K562 (cell line): ENCODE results near the gene RUVBL1. TPM values are rescaled to one million over a fixed set of nuclear protein-coding genes. Genes with fewer than 3 reads are reported as not detected.

Experiments
- BDP1 ChIP-seq: IDR thresholded peaks from 3 replicates; pipeline ENCODE4 v1.6.1; 2011; ENCODE audit not compliant: insufficient read length, insufficient read depth
- EHMT2 ChIP-seq: fragments of 450-650 bp; IDR thresholded peaks from 2 replicates; pipeline ENCODE4 v1.6.1; 2018; ENCODE audit warnings: antibody characterized with exemption
- HIVEP1 ChIP-seq: fragments of 250-450 bp; sonication (Bioruptor Pico); IDR thresholded peaks from 2 replicates; pipeline ENCODE4 v1.4.0; 2020; ENCODE audit warnings: mild to moderate bottlenecking
- KDM1A ChIP-seq, 2 experiments: fragments of 450-650 bp; IDR thresholded peaks; 2 replicates each; pipeline ENCODE4 v1.6.1; 2016; ENCODE audit warnings: mild to moderate bottlenecking in 2 of 2
- MAFG ChIP-seq: fragments of 450-650 bp; conservative IDR thresholded peaks from 2 replicates; pipeline ENCODE4 v1.6.1; 2016; ENCODE audit warnings: missing genetic modification characterization, missing compliant biosample characterization
- MBD2 ChIP-seq: sonication (generic); IDR thresholded peaks from 2 replicates; pipeline ENCODE4 v1.6.1; 2016; ENCODE audit warnings: low read depth, borderline replicate concordance
- NCOR1 ChIP-seq: fragments of 450-650 bp; IDR thresholded peaks from 2 replicates; pipeline ENCODE4 v1.6.1; 2016; ENCODE audit warnings: mild to moderate bottlenecking, moderate library complexity
- NFATC3 ChIP-seq: fragments of 450-650 bp; IDR thresholded peaks from 2 replicates; pipeline ENCODE4 v1.6.1; 2017; ENCODE audit warnings: mild to moderate bottlenecking
- NFE2L1 ChIP-seq: fragments of 450-650 bp; IDR thresholded peaks from 2 replicates; pipeline ENCODE4 v1.6.1; 2016; ENCODE audit warnings: missing genetic modification characterization, low read depth, mild to moderate bottlenecking, missing compliant biosample characterization, moderate library complexity, borderline replicate concordance
- NRF1 ChIP-seq, 2 experiments: fragments of 450-650 bp; IDR thresholded peaks in 1 of 2; conservative IDR thresholded peaks in 1 of 2; 2 replicates each; pipeline ENCODE4 v1.6.1; 2014; ENCODE audit warnings: mild to moderate bottlenecking in 2 of 2
- PHF8 ChIP-seq: fragments of 200-600 bp; sonication (generic); IDR thresholded peaks from 2 replicates; pipeline ENCODE4 v1.6.1; 2012; ENCODE audit warnings: mixed run types, mild to moderate bottlenecking, inconsistent platforms, low read length, moderate library complexity, borderline replicate concordance
- SP2 ChIP-seq: IDR thresholded peaks from 2 replicates; pipeline ENCODE4 v1.6.1; 2011; ENCODE audit warnings: mild to moderate bottlenecking, low read depth, low read length, moderate library complexity; ENCODE audit not compliant: poor library complexity, severe bottlenecking; ENCODE audit errors: extremely low read depth
- ZBTB1 ChIP-seq: sonication (generic); formaldehyde crosslinking; IDR thresholded peaks from 2 replicates; pipeline ENCODE4 v1.8.1; 2023; ENCODE audit warnings: missing genetic modification reagents, low read depth, mild to moderate bottlenecking, borderline replicate concordance
- ZFPM2 ChIP-seq: fragments of 250-450 bp; sonication (Bioruptor Pico); IDR thresholded peaks from 2 replicates; pipeline ENCODE4 v1.5.1; 2022; ENCODE audit warnings: mild to moderate bottlenecking
- ZKSCAN8 ChIP-seq: fragments of 200-800 bp; sonication (Bioruptor generic); IDR thresholded peaks from 2 replicates; pipeline ENCODE4 v1.6.1; 2016; ENCODE audit warnings: missing genetic modification characterization, missing compliant biosample characterization
- ZNF324 ChIP-seq: fragments of 250-450 bp; sonication (Bioruptor Pico); IDR thresholded peaks from 2 replicates; pipeline ENCODE4 v1.4.0; 2020; ENCODE audit warnings: mild to moderate bottlenecking
- ZNF79 ChIP-seq: fragments of 250-450 bp; sonication (Bioruptor Pico); IDR thresholded peaks from 2 replicates; pipeline ENCODE4 v1.4.0; 2020; ENCODE audit warnings: low read depth, mild to moderate bottlenecking, moderate library complexity
- polyA plus RNA-seq, 8 experiments: library from polyadenylated mRNA; depleted of rRNA in 4 of 8; stranded (reverse) in 5 of 8; unstranded in 3 of 8; fragments of >200 nt; fragmentation: Nextera tagmentation in 2 of 8; fragmentation: Illumina TruSeq in 1 of 8; extraction: Ambion mirVana in 2 of 8; extraction: Trizol in 1 of 8; gene quantifications; 2 replicates each; pipeline versions ENCODE4 v1.2.1 to v1.2.3, GENCODE V29; 2011 to 2014; ENCODE audit warnings: inconsistent platforms in 1 of 8, missing spikeins in 1 of 8
- total RNA-seq, 7 experiments: library from RNA; depleted of rRNA in 6 of 7; stranded (reverse); fragments of >200 nt in 6 of 7; fragmentation: Illumina TruSeq in 2 of 7; extraction: Trizol in 2 of 7; gene quantifications; 2 replicates each; pipeline versions ENCODE4 v1.2.1 to v1.2.3, GENCODE V29; 2011 to 2021; ENCODE audit warnings: low replicate concordance in 1 of 7
- TF ChIP-seq, protein P1 (sequence below): sonication (generic); formaldehyde crosslinking; IDR thresholded peaks from 2 replicates; pipeline ENCODE4 v1.8.0; 2023; ENCODE audit warnings: missing genetic modification reagents, mild to moderate bottlenecking, borderline replicate concordance
- TF ChIP-seq, protein P2 (sequence below): fragments of 250-450 bp; sonication (Bioruptor Pico); IDR thresholded peaks from 2 replicates; pipeline ENCODE4 v1.5.0; 2020; ENCODE audit warnings: mild to moderate bottlenecking, borderline replicate concordance

The RUVBL1 gene
- total and polyA plus RNA-seq, 9 of the 15 experiments (the other 6 are each of a cell fraction or from before 2014, with no cell fraction given) = 20.7 to 147 (median 113) TPM

DNA sequence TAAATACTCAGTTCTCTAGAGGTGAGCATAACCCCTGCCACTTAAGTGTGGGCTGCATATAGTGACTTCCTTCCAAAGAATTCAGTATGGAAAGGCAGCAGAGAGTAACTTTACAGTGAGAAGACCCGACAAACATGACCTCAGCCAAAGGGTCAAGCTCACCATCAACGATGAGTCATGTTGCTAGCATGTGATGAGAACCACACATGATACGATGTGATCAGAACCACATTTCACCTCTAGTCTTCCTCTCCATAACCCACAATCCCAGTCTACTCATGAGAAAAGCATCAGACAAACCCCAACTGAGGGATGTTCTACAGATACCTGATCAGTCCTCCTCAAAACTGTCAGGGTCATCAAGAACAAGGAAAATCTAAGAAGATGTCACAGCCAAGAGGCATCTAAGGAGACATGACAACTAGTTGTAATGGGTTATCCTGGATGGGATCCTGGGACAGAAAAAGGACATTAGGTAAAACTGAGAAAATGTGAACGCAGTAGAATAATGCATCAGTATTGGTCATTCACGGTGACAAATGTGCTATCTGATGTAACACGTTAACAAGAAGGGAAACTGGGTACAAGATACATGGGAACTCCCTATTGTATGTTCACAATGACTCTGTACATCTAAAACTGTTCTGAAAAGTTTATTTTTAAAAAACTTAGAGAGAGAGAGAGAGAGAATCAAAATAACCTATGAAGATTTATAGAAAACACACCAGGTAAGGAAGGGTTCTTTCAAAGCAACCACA is 43.1 kb downstream of the RUVBL1 start (continued):
- TF ChIP-seq KDM1A (IDR thresholded peaks at IDR 0.05) (peak; percentile 26 to 36; a peak in 1 of 4 replicates), NRF1 (conservative IDR thresholded peaks at IDR 0.05 in 1 of 2, IDR thresholded peaks at IDR 0.05 in 1 of 2) (no peak), ZKSCAN8 (no peak), MAFG (tag) (peak; percentile 39), MBD2 (no peak), ZBTB1 (CRISPR knock-in tag) (no peak), ZFPM2 (no peak), SP2 (no peak), NCOR1 (no peak), EHMT2 (peak; percentile 22; the same call in 1 of the 2 replicates), BDP1 (no peak), HIVEP1 (no peak), ZNF79 (CRISPR knock-in tag) (no peak), ZNF324 (CRISPR knock-in tag) (no peak), PHF8 (no peak), NFATC3 (no peak), NFE2L1 (no peak; the same call in 1 of the 2 replicates)
- TF ChIP-seq, protein P1, sequence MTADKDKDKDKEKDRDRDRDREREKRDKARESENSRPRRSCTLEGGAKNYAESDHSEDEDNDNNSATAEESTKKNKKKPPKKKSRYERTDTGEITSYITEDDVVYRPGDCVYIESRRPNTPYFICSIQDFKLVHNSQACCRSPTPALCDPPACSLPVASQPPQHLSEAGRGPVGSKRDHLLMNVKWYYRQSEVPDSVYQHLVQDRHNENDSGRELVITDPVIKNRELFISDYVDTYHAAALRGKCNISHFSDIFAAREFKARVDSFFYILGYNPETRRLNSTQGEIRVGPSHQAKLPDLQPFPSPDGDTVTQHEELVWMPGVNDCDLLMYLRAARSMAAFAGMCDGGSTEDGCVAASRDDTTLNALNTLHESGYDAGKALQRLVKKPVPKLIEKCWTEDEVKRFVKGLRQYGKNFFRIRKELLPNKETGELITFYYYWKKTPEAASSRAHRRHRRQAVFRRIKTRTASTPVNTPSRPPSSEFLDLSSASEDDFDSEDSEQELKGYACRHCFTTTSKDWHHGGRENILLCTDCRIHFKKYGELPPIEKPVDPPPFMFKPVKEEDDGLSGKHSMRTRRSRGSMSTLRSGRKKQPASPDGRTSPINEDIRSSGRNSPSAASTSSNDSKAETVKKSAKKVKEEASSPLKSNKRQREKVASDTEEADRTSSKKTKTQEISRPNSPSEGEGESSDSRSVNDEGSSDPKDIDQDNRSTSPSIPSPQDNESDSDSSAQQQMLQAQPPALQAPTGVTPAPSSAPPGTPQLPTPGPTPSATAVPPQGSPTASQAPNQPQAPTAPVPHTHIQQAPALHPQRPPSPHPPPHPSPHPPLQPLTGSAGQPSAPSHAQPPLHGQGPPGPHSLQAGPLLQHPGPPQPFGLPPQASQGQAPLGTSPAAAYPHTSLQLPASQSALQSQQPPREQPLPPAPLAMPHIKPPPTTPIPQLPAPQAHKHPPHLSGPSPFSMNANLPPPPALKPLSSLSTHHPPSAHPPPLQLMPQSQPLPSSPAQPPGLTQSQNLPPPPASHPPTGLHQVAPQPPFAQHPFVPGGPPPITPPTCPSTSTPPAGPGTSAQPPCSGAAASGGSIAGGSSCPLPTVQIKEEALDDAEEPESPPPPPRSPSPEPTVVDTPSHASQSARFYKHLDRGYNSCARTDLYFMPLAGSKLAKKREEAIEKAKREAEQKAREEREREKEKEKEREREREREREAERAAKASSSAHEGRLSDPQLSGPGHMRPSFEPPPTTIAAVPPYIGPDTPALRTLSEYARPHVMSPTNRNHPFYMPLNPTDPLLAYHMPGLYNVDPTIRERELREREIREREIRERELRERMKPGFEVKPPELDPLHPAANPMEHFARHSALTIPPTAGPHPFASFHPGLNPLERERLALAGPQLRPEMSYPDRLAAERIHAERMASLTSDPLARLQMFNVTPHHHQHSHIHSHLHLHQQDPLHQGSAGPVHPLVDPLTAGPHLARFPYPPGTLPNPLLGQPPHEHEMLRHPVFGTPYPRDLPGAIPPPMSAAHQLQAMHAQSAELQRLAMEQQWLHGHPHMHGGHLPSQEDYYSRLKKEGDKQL = no peak
- TF ChIP-seq, protein P2, sequence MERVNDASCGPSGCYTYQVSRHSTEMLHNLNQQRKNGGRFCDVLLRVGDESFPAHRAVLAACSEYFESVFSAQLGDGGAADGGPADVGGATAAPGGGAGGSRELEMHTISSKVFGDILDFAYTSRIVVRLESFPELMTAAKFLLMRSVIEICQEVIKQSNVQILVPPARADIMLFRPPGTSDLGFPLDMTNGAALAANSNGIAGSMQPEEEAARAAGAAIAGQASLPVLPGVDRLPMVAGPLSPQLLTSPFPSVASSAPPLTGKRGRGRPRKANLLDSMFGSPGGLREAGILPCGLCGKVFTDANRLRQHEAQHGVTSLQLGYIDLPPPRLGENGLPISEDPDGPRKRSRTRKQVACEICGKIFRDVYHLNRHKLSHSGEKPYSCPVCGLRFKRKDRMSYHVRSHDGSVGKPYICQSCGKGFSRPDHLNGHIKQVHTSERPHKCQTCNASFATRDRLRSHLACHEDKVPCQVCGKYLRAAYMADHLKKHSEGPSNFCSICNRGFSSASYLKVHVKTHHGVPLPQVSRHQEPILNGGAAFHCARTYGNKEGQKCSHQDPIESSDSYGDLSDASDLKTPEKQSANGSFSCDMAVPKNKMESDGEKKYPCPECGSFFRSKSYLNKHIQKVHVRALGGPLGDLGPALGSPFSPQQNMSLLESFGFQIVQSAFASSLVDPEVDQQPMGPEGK = no peak
